Epithelial cell of proximal tubule (primary cell): Measurements from ENCODE around the gene MLST8. TPM values are rescaled to one million over a fixed set of nuclear protein-coding genes. Genes with fewer than 3 reads are reported as not detected.

Experiments used
- DNase-seq: peaks from one replicate; pipeline ENCODE4 v3.0.0-alpha.2; 2011; ENCODE audit warnings: low read depth
- H3K4me3 ChIP-seq: 2 replicates; pipeline ENCODE4 v1.5.1; 2011; ENCODE audit warnings: low read depth, mild to moderate bottlenecking, low read length
- CTCF ChIP-seq: conservative IDR thresholded peaks from 2 replicates; pipeline ENCODE4 v1.5.1; 2012; ENCODE audit warnings: low read depth, mild to moderate bottlenecking, low read length
- total RNA-seq: library from RNA; depleted of rRNA; stranded (reverse); fragments of >200 nt; gene quantifications from 2 replicates; pipeline ENCODE4 v1.2.3, GENCODE V29; 2015

The MLST8 gene
- total RNA-seq, 1 donor from 2014 or later, result 98.2 TPM

- DNase-seq, result no peak
- TF ChIP-seq CTCF, result no peak
- H3K4me3 ChIP-seq, result no peak overlapping the region
Measured at GRCh38 chr16:2173916-2174315, 31.3 kb upstream of the MLST8 start.

GRCh38 chr16:2174396-2175131 is 30.7 kb upstream of the MLST8 start:
- DNase-seq, result no peak
- TF ChIP-seq CTCF, result no peak
- H3K4me3 ChIP-seq, result no peak overlapping the region

- DNase-seq, result no peak
- no peak overlapping the region for H3K4me3 ChIP-seq
- TF ChIP-seq CTCF, result no peak
Measured at GRCh38 chr16:2175454-2175853, 29.8 kb upstream of the MLST8 start.

GRCh38 chr16:2176047-2176446 is 29.2 kb upstream of the MLST8 start:
- no peak overlapping the region for H3K4me3 ChIP-seq
- DNase-seq, result no peak
- TF ChIP-seq CTCF, result no peak

GRCh38 chr16:2177101-2177500 is 28.2 kb upstream of the MLST8 start:
- no peak overlapping the region for H3K4me3 ChIP-seq
- no peak for DNase-seq
- no peak for TF ChIP-seq CTCF

GRCh38 chr16:2177561-2177960 is 27.7 kb upstream of the MLST8 start:
- TF ChIP-seq CTCF, result no peak
- no peak overlapping the region for H3K4me3 ChIP-seq
- no peak for DNase-seq
